Osteoblast (primary cell): Measurements from ENCODE around the gene TINAGL1. TPM values are rescaled to one million over a fixed set of nuclear protein-coding genes. Genes with fewer than 3 reads are reported as not detected.

Experiments
- DNase-seq: peaks from one replicate; pipeline ENCODE4 v3.0.0; 2011; ENCODE audit warnings: low spot score, mixed read lengths; ENCODE audit not compliant: insufficient read length; ENCODE audit errors: missing footprints
- H2AFZ ChIP-seq: 2 replicates; pipeline ENCODE4 v1.6.0; 2011; ENCODE audit warnings: mild to moderate bottlenecking, low read length
- H3K27ac ChIP-seq: 2 replicates; pipeline ENCODE4 v1.5.1; 2011; ENCODE audit warnings: mild to moderate bottlenecking, low read depth, low read length, moderate library complexity
- H3K27me3 ChIP-seq: 2 replicates; pipeline ENCODE4 v1.6.0; 2012; ENCODE audit warnings: mild to moderate bottlenecking, control low read depth, inconsistent platforms, low read length, moderate library complexity; ENCODE audit not compliant: insufficient read depth
- H3K36me3 ChIP-seq: 2 replicates; pipeline ENCODE4 v1.5.1; 2011; ENCODE audit warnings: mild to moderate bottlenecking, low read length, control low read depth, moderate library complexity; ENCODE audit not compliant: insufficient read depth
- H3K4me1 ChIP-seq: 2 replicates; pipeline ENCODE4 v1.5.1; 2011; ENCODE audit warnings: mild to moderate bottlenecking, low read length, control low read depth, moderate library complexity; ENCODE audit not compliant: insufficient read depth
- H3K4me2 ChIP-seq: 2 replicates; pipeline ENCODE4 v1.6.0; 2011; ENCODE audit warnings: mild to moderate bottlenecking, low read length; ENCODE audit not compliant: insufficient read depth
- H3K4me3 ChIP-seq: fragments of 200-600 bp; sonication (generic); 3 replicates; pipeline ENCODE4 v1.5.1; 2012; ENCODE audit warnings: mild to moderate bottlenecking, low read length, inconsistent platforms; ENCODE audit not compliant: insufficient read depth
- H3K79me2 ChIP-seq: 2 replicates; pipeline ENCODE4 v1.6.0; 2012; ENCODE audit warnings: mild to moderate bottlenecking, low read length, control low read depth, inconsistent platforms; ENCODE audit not compliant: insufficient read depth
- H3K9me3 ChIP-seq: 2 replicates; pipeline ENCODE4 v1.5.1; 2011; ENCODE audit warnings: low read depth, low read length, control low read depth
- H4K20me1 ChIP-seq: 2 replicates; pipeline ENCODE4 v1.6.0; 2012; ENCODE audit warnings: mild to moderate bottlenecking, low read length, control low read depth; ENCODE audit not compliant: insufficient read depth
- total RNA-seq: library from RNA; depleted of rRNA; stranded (reverse); fragments of >200 nt; gene quantifications from 2 replicates; pipeline ENCODE4 v1.2.3, GENCODE V29; 2012
- TF ChIP-seq, protein P1 (sequence below): IDR thresholded peaks from 2 replicates; pipeline ENCODE4 v1.5.1; 2011; ENCODE audit warnings: mild to moderate bottlenecking, low read depth, low read length, moderate library complexity; ENCODE audit errors: extremely low read depth

Gene TINAGL1
- total RNA-seq, 1 donor = 50.3 TPM

DNA sequence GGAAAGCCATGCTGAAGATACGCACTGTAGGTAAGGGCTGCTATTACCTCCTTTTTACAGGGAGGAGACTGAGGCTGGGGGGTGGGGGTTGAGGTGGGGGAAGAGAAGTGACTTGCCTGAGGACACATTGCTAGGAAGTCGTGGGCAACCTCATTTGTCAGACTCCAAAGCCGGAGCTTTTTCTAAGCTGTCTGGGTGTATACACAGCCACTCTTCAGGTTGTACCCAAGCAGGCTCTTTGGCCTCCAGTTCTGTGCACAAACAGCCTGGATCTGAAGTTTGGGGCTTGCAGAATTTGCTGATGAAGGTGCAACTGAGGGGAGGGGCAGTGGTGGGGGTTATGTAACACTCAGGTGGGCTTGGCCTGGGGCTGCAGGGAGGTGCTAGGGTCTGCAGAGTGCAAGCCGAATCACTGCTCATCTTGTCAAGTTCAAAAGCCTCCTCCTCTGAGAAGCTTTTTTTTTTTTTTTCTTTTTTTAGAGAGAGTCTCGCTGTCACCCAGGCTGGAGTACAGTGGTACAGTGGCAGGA, 16.9 kb downstream of the TINAGL1 start:
- H3K4me3 ChIP-seq = no peak overlapping the region
- no peaks in the 10 kb centered on the region for H4K20me1 ChIP-seq
- TF ChIP-seq, protein P1, sequence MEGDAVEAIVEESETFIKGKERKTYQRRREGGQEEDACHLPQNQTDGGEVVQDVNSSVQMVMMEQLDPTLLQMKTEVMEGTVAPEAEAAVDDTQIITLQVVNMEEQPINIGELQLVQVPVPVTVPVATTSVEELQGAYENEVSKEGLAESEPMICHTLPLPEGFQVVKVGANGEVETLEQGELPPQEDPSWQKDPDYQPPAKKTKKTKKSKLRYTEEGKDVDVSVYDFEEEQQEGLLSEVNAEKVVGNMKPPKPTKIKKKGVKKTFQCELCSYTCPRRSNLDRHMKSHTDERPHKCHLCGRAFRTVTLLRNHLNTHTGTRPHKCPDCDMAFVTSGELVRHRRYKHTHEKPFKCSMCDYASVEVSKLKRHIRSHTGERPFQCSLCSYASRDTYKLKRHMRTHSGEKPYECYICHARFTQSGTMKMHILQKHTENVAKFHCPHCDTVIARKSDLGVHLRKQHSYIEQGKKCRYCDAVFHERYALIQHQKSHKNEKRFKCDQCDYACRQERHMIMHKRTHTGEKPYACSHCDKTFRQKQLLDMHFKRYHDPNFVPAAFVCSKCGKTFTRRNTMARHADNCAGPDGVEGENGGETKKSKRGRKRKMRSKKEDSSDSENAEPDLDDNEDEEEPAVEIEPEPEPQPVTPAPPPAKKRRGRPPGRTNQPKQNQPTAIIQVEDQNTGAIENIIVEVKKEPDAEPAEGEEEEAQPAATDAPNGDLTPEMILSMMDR = no peak
- H3K4me2 ChIP-seq = no peak overlapping the region
- no peaks in the 10 kb centered on the region for H3K27me3 ChIP-seq
- H3K4me1 ChIP-seq = peaks cover 7% of the 10 kb centered on the region
- H3K36me3 ChIP-seq = no peaks in the 10 kb centered on the region
- no peak for DNase-seq
- no peaks in the 10 kb centered on the region for H3K9me3 ChIP-seq
- no peak overlapping the region for H2AFZ ChIP-seq
- no peak overlapping the region for H3K27ac ChIP-seq
- no peaks in the 10 kb centered on the region for H3K79me2 ChIP-seq

- DNase-seq = peak; percentile 94
- no peaks in the 10 kb centered on the region for H4K20me1 ChIP-seq
- H3K4me1 ChIP-seq = no peaks in the 10 kb centered on the region
- no peaks in the 10 kb centered on the region for H3K79me2 ChIP-seq
- no peak overlapping the region for H3K27ac ChIP-seq
- H3K9me3 ChIP-seq = no peaks in the 10 kb centered on the region
- H3K4me2 ChIP-seq = no peak overlapping the region
- no peak overlapping the region for H3K4me3 ChIP-seq
- TF ChIP-seq, protein P1 = peak; percentile 95
- no peaks in the 10 kb centered on the region for H3K36me3 ChIP-seq
- no peak overlapping the region for H2AFZ ChIP-seq
- no peaks in the 10 kb centered on the region for H3K27me3 ChIP-seq
Observed at GRCh38 chr1:31593770-31594632, 17.7 kb downstream of the TINAGL1 start.

GRCh38 chr1:31595836-31596736, 19.8 kb downstream of the TINAGL1 start:
- Histone ChIP-seq H2AFZ (no peak overlapping the region), H3K9me3 (no peaks in the 10 kb centered on the region)
- no peak for DNase-seq

More at GRCh38 chr1:31595836-31596736, 19.8 kb downstream of the TINAGL1 start:
- Histone ChIP-seq H3K27ac (no peak overlapping the region), H3K4me2 (no peak overlapping the region), H3K4me3 (no peak overlapping the region), H3K4me1 (no peaks in the 10 kb centered on the region), H3K36me3 (no peaks in the 10 kb centered on the region), H4K20me1 (no peaks in the 10 kb centered on the region), H3K27me3 (no peaks in the 10 kb centered on the region), H3K79me2 (no peaks in the 10 kb centered on the region)
- TF ChIP-seq, protein P1 = no peak
